Psoas muscle (tissue), 8 donors: ENCODE results near the gene BHLHE40. TPM values are rescaled to one million over a fixed set of nuclear protein-coding genes. Genes with fewer than 3 reads are reported as not detected.

ENCODE experiments used
- ATAC-seq, 4 donors: fragments of 200-7000 bp; cut with Tn5 transposase; one replicate each; pipeline ENCODE4 v1.9.1; 2020; ENCODE audit warnings: moderate library complexity in 3 of 4, mild to moderate bottlenecking in 2 of 4
- DNase-seq, 2 donors: peaks; one replicate each; pipeline ENCODE4 v3.0.0-alpha.2; 2020
- H3K27ac ChIP-seq: fragments of 200-600 bp; one replicate; pipeline ENCODE4 v1.8.0; 2022
- H3K27me3 ChIP-seq, 3 donors: fragments of 200-600 bp in 1 of 3; one replicate each; pipeline versions ENCODE4 v1.6.1 to v1.8.0; 2013 to 2022; ENCODE audit warnings: low read length in 2 of 3, mild to moderate bottlenecking in 2 of 3, moderate library complexity in 1 of 3; ENCODE audit not compliant: insufficient read depth in 3 of 3
- H3K36me3 ChIP-seq, 2 donors: fragments of 200-600 bp in 1 of 2; one replicate each; pipeline versions ENCODE4 v1.6.1 to v1.8.0; 2013 to 2022; ENCODE audit warnings: low read depth in 1 of 2, mild to moderate bottlenecking in 1 of 2, moderate library complexity in 1 of 2; ENCODE audit not compliant: insufficient read depth in 1 of 2
- H3K4me1 ChIP-seq: fragments of 200-600 bp; one replicate; pipeline ENCODE4 v1.8.0; 2022
- H3K4me3 ChIP-seq: fragments of 200-600 bp; one replicate; pipeline ENCODE4 v1.8.0; 2022; ENCODE audit warnings: mild to moderate bottlenecking
- H3K9me3 ChIP-seq: fragments of 200-600 bp; one replicate; pipeline ENCODE4 v1.8.0; 2022
- WGBS, 3 donors: extraction: QIAGEN DNeasy Blood & Tissue Kit; methylation state at CpG; one replicate each; pipeline versions ENCODE4 v1.1.6 to v1.1.7; 2013; 5-methylcytosine and 5-hydroxymethylcytosine counted together
- intact Hi-C, 2 donors: fragments of 100-400 bp; cut with DNase I; formaldehyde crosslinking; loops; one replicate each; pipeline versions ENCODE4 v1.11.0 to v1.14.2; 2022
- polyA plus RNA-seq, 3 donors: library from polyadenylated mRNA; stranded (reverse); fragments of 200-250 nt; gene quantifications; one replicate each; pipeline ENCODE4 v1.2.3, GENCODE V29; 2013
- total RNA-seq, 4 donors: library from RNA; stranded (reverse); fragmentation: NEBNext Ultra II Directional in 2 of 4; extraction: Animal tissue kit (Norgen Biotek cat#: 25700) in 2 of 4; gene quantifications; one replicate each; pipeline versions ENCODE4 v1.2.1 to v1.2.4, GENCODE V29; 2021 to 2023
- TF ChIP-seq, protein P1 (sequence below): fragments of 200-600 bp; IDR thresholded peaks from one replicate; pipeline ENCODE4 v1.8.0; 2022; ENCODE audit warnings: antibody characterized with exemption
- donor health status: healthy with polysubstance abuse.
- donor health status: DM: no; HTN: no; CAD: no; lungs with moderate emphysema.
- donor health status: Bipolar disorder and iron deficiency.
- donor health status: healthy.
- donor health status: DM: yes; HTN: yes; CAD: no.
- donor health status: DM: no; HTN: no; CAD: no.
- donor health status: DM: no; HTN: no; CAD: no.
- donor health status: DM: yes; HTN: yes; CAD: no.

The BHLHE40 gene
- total and polyA plus RNA-seq, 7 donors = 16.7 to 143 (median 65.1) TPM

DNA sequence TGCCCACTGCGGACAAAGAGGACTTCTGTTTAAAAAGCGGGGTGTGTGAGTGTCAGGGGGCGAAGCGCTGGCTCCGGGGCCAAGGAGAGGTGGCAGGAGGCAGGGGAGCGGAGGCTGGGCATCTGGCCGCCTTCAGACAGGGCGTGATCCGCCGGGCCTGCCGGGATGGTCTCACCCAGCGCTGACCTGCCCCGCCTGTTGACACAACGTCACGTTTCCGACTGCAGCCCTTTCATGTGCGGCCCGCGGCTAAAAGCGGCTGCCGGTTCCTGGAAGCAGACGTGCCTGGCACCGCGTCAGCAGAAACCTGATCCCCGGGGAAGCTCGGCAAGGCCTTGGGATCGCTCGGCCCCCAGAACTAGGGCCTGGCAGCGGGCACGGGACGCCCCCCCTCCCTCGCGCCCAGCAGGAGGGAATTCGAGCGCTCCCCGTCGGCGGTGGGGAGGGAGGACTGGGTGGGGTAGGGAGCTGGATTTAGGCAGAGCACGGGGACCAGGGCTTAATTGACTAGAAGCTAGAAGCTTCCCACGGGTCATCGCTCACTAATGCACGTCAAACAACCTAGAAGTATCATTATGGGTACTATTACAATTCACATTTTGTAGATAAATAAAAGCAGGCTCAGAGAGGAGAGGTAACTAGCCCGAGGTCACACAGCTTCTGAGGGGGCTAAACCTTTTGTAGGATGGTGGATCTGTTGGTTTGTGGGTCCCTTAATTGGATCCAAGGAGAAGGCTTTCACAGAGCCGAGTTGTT, 7.7 kb downstream of the BHLHE40 start:
- peaks cover 53% of the 10 kb centered on the region for H3K4me1 ChIP-seq
- TF ChIP-seq, protein P1, sequence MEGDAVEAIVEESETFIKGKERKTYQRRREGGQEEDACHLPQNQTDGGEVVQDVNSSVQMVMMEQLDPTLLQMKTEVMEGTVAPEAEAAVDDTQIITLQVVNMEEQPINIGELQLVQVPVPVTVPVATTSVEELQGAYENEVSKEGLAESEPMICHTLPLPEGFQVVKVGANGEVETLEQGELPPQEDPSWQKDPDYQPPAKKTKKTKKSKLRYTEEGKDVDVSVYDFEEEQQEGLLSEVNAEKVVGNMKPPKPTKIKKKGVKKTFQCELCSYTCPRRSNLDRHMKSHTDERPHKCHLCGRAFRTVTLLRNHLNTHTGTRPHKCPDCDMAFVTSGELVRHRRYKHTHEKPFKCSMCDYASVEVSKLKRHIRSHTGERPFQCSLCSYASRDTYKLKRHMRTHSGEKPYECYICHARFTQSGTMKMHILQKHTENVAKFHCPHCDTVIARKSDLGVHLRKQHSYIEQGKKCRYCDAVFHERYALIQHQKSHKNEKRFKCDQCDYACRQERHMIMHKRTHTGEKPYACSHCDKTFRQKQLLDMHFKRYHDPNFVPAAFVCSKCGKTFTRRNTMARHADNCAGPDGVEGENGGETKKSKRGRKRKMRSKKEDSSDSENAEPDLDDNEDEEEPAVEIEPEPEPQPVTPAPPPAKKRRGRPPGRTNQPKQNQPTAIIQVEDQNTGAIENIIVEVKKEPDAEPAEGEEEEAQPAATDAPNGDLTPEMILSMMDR = no peak
- H3K27ac ChIP-seq = peak overlapping the region; percentile 100
- intact Hi-C loops = loop anchor here in 1 of 2 donors (2.0 kb wide), 2 partner anchors 40 to 66 kb away; no protein-coding TSS in a partner anchor
- DNase-seq = peak; percentile 98 to 99
- H3K9me3 ChIP-seq = no peaks in the 10 kb centered on the region
- 1 to 2% (median 1%) methylated on average over 43 to 44 of the region's 44 CpGs for WGBS, 3 donors
- peak; percentile 68 to 83 (median 78) for ATAC-seq
- peak overlapping the region; percentile 99 for H3K4me3 ChIP-seq
- H3K36me3 ChIP-seq = peaks cover 0 to 30% of the 10 kb centered on the region in 2 donors
- H3K27me3 ChIP-seq = no peaks in the 10 kb centered on the region

DNA sequence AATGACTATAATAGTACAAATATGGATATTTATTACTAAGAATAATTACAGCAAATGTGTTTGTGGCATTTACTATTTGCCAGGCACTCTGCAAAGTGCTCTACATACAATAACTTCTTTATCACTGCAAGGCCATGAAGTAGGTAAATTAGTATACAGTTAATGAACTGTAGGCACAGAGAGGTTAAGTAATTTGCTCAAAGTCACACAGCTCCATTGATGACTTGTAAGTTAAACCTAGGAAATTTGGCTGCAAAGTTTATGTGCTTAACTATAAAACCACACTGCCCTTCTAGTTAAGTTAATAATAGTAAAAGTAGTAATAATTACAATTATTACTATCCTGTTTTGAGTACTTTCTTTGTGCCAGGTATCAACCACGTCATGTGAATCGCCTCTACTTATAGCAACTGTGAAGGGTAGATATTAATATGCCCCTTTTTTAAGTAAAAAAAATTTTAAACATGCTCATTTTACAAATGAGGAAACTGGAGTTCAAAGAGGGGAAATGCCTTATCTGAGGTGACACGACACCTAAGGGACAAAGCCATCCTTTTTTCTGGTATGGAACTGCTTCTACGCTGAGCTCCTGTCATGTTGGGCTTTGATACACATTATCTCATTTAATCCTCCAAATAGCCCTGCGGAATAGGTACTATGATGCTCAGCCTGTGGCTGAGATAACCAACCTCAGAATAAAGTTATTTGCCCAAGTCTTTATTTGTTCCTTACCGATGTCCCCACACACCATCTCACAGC, 8.5 kb downstream of the BHLHE40 start:
- H3K27me3 ChIP-seq = no peaks in the 10 kb centered on the region
- WGBS, 3 donors = 79 to 88% (median 79%) methylated on average over 6 of the region's 6 CpGs
- H3K4me1 ChIP-seq = peaks cover 50% of the 10 kb centered on the region
- peaks cover 0 to 23% of the 10 kb centered on the region in 2 donors for H3K36me3 ChIP-seq
- DNase-seq (no peak), ATAC-seq (no peak)
- peak overlapping the region; percentile 99 for H3K4me3 ChIP-seq
- peak overlapping the region; percentile 100 for H3K27ac ChIP-seq
- intact Hi-C loops = loop anchor here in 1 of 2 donors (2.0 kb wide), 2 partner anchors 39 to 65 kb away; no protein-coding TSS in a partner anchor
- no peaks in the 10 kb centered on the region for H3K9me3 ChIP-seq
- TF ChIP-seq, protein P1 = no peak

DNA sequence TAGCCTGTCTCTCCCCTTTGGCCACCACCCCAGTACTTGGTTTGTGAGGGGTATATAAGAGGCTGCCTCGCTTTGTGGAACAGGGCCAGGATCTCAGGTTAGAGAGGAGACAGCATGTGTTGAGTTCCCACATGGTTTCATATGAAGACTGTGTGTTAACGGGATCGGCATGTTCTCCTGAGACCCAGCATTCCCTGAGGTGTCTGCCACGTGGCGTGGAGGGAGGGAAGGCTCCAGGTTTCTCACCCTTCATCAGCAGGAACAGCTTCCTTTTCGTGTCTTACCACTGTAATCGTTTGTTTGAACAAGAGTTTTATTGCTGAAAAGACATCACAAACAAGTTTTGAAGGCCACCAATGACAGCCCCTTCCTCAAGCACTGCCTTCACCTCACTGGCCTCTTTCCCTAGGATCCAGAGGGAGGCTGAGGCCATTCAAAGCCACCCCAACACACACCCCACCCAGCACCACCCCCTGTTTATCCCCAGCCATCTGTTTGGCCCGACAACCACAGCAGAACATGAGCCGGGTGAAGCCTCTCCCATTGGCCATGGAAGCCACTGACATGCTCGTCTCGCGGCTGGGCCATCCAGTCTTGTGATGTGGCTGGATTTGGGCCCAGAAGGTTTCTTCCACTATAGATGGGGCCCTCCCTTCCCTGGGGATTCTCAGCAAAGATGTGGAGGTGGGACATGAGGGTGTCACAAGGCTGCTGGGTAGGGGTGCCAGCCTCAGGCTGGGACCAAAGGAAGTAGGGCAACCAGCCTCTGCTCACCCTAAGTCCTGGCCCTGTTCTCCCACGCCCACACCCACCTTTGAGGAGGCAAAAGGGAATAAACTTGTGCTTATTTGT, 10.0 kb downstream of the BHLHE40 start:
- ATAC-seq (peak; percentile 48 to 59 (median 53)), DNase-seq (peak; percentile 69 to 86)
- intact Hi-C loops = no loop called here

DNA sequence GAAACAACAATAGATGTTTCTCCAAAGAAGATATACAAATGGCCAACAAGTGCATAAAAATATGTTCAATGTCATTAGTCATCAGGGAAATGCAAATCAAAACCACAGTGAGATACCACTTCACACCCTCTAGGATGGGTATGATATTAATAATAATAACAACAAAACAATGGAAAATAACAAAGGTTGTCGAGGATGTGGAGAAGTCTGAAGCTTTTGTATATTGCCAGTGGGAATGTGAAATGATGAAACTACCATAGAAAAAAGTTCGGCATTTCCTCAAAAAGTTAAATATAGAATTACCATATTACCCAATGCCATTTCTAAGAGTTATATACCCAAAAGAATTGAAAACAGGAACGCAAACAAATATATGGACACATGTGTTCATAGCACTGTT, 10.8 kb downstream of the BHLHE40 start:
- Histone ChIP-seq H3K36me3 (peaks cover 0 to under 1% of the 10 kb centered on the region in 2 donors), H3K27ac (peak overlapping the region; percentile 100), H3K4me1 (peaks cover 62% of the 10 kb centered on the region), H3K9me3 (no peaks in the 10 kb centered on the region), H3K27me3 (no peaks in the 10 kb centered on the region), H3K4me3 (no peak overlapping the region)
- DNase-seq (no peak), ATAC-seq (no peak)
- TF ChIP-seq, protein P1 = no peak
- 78 to 79% (median 78%) methylated on average over 3 of the region's 3 CpGs for WGBS, 3 donors
- intact Hi-C loops = no loop called here

More for the DNA sequence above, 10.0 kb downstream of the BHLHE40 start:
- WGBS, 3 donors = 16 to 36% (median 20%) methylated on average over 13 of the region's 13 CpGs
- Histone ChIP-seq H3K4me3 (no peak overlapping the region), H3K27me3 (no peaks in the 10 kb centered on the region), H3K36me3 (peaks cover 0 to 9% of the 10 kb centered on the region in 2 donors), H3K4me1 (peaks cover 60% of the 10 kb centered on the region), H3K27ac (peak overlapping the region; percentile 100), H3K9me3 (no peaks in the 10 kb centered on the region)
- TF ChIP-seq, protein P1 = no peak
